Measurements from ENCODE around the gene SLITRK5. TPM values are rescaled to one million over a fixed set of nuclear protein-coding genes. Genes with fewer than 3 reads are reported as not detected.

SLITRK5 gene
- total RNA-seq, 2 experiments from 2014 or later: 10.6 to 20.0 TPM

DNA sequence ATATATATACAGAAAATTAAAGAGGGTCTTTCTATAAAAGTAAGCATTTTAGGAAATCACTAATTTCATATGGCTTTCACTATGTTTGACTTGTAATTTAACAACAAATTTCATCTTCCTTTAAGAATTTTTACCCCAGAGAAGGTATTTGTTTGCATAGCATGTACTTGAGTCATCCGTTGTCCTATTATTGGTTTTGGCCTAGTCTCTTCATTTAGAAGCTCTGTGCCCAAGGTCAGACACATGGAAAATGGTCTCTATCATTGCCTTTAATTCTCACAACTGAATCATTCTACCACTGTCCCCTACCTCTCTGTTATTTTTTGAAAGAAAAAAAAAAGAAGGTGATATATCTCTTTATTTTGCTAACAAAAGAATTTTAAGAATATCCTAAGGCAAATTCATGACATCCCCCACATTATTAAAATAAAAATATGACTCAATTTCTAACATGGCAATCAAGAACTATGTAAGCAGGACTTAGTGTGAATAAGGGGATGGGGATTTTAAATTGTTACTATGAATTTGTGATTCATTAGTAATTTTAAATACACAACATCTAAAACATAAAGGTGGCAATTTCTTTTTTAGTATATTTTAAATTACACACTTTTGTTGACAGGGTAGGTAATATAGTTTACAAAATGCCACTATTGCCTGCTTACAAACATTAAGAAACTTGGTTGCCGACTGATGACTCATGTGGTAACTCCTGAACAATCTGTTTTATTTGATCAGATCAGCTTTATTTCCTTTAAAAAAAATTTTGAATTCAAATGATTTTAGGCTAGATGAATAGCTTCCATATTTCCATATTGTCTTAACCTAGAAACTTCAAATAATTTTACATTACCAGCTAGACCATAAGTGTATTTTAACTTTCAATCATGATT lies 13.9 kb downstream of the SLITRK5 start:
- H3K79me2 ChIP-seq (ENCODE audit: insufficient read depth, low read depth, low read length): peaks cover 68% of the 10 kb centered on the region
- DNase-seq (ENCODE audit: low spot score): no peak
- H3K4me3 ChIP-seq (ENCODE audit: low read depth, low read length, poor library complexity, severe bottlenecking): no peak overlapping the region
- CTCF ChIA-PET (ENCODE audit: unreplicated experiment): no interaction called here
- H3K4me1 ChIP-seq (ENCODE audit: insufficient read depth, low read length, poor library complexity, severe bottlenecking): peaks cover 29% of the 10 kb centered on the region
- H3K9me2 ChIP-seq (ENCODE audit: insufficient read depth, low read length): no peaks in the 10 kb centered on the region
- H3K27ac ChIP-seq (ENCODE audit: low read depth, low read length, poor library complexity, severe bottlenecking): no peak overlapping the region
- H2AFZ ChIP-seq (ENCODE audit: low read length): no peak overlapping the region
- peaks cover 29% of the 10 kb centered on the region; the same call in 1 of the 2 replicates for H3K36me3 ChIP-seq (ENCODE audit: insufficient read depth, low read length)
- H4K20me1 ChIP-seq (ENCODE audit: insufficient read depth, low read length): no peaks in the 10 kb centered on the region
- no peak overlapping the region for H3K4me2 ChIP-seq (ENCODE audit: low read length)
- TF ChIP-seq, protein P1, sequence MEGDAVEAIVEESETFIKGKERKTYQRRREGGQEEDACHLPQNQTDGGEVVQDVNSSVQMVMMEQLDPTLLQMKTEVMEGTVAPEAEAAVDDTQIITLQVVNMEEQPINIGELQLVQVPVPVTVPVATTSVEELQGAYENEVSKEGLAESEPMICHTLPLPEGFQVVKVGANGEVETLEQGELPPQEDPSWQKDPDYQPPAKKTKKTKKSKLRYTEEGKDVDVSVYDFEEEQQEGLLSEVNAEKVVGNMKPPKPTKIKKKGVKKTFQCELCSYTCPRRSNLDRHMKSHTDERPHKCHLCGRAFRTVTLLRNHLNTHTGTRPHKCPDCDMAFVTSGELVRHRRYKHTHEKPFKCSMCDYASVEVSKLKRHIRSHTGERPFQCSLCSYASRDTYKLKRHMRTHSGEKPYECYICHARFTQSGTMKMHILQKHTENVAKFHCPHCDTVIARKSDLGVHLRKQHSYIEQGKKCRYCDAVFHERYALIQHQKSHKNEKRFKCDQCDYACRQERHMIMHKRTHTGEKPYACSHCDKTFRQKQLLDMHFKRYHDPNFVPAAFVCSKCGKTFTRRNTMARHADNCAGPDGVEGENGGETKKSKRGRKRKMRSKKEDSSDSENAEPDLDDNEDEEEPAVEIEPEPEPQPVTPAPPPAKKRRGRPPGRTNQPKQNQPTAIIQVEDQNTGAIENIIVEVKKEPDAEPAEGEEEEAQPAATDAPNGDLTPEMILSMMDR (conservative IDR thresholded peaks at IDR 0.05; ENCODE audit: low read length): no peak
- no peak for TF ChIP-seq EZH2phosphoT487 (IDR thresholded peaks at IDR 0.05; ENCODE audit: borderline replicate concordance, low read depth, low read length)
- BruUV-seq (replicated peaks): no TSS peak
- no peaks in the 10 kb centered on the region for H3K9me3 ChIP-seq (ENCODE audit: low read length)
- intact Hi-C loops (cut with micrococcal nuclease; ENCODE audit: unreplicated experiment): loop anchor here (5.0 kb wide), 1 partner anchor 1382 kb away; no protein-coding TSS in a partner anchor
- POLR2A ChIA-PET: interaction anchor here (0.5 to 1.4 kb wide), 12 partner anchors 8 to 425 kb away, joined by 3 to 6 read pairs (median 3); partner anchors contain the start of gene SLITRK5

DNA sequence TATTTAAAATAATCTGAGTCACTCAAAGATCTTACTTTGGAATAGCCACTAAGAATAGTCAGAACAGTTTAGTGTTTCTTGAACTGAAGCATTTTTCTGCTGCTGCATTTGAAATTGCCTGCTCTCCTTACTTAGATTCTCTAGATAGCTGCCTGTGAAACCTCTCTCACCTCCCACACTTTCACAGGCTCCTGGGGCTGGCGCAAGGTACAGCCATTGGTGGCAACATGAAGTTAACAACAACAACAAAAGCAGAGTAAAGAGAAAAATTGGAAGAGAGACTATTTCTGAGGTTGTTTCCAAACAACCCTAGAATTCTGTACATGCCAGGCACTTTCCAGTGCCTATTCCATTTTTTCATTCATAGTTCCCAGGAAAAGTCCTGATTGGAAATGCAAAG lies 25.3 kb downstream of the SLITRK5 start:
- no peak overlapping the region for H3K27ac ChIP-seq (ENCODE audit: low read depth, low read length, poor library complexity, severe bottlenecking)
- H3K9me2 ChIP-seq (ENCODE audit: insufficient read depth, low read length): no peaks in the 10 kb centered on the region
- intact Hi-C loops (cut with micrococcal nuclease; ENCODE audit: unreplicated experiment): no loop called here
- H3K36me3 ChIP-seq (ENCODE audit: insufficient read depth, low read length): peaks cover 21% of the 10 kb centered on the region
- TF ChIP-seq, protein P1 (conservative IDR thresholded peaks at IDR 0.05; ENCODE audit: low read length): no peak
- TF ChIP-seq EZH2phosphoT487 (IDR thresholded peaks at IDR 0.05; ENCODE audit: borderline replicate concordance, low read depth, low read length): no peak
- H3K4me1 ChIP-seq (ENCODE audit: insufficient read depth, low read length, poor library complexity, severe bottlenecking): peaks cover 6% of the 10 kb centered on the region
- no peaks in the 10 kb centered on the region for H4K20me1 ChIP-seq (ENCODE audit: insufficient read depth, low read length)
- H3K79me2 ChIP-seq (ENCODE audit: insufficient read depth, low read depth, low read length): no peaks in the 10 kb centered on the region
- H3K9me3 ChIP-seq (ENCODE audit: low read length): no peaks in the 10 kb centered on the region
- POLR2A ChIA-PET: interaction anchor here (0.7 to 1.4 kb wide), 4 partner anchors 9 to 399 kb away, joined by 3 to 5 read pairs (median 3); no protein-coding TSS in a partner anchor
- no peak overlapping the region for H2AFZ ChIP-seq (ENCODE audit: low read length)
- BruUV-seq (replicated peaks): no TSS peak
- CTCF ChIA-PET (ENCODE audit: unreplicated experiment): no interaction called here
- H3K4me2 ChIP-seq (ENCODE audit: low read length): no peak overlapping the region
- no peak for DNase-seq (ENCODE audit: low spot score)
- no peak overlapping the region for H3K4me3 ChIP-seq (ENCODE audit: low read depth, low read length, poor library complexity, severe bottlenecking)

DNA sequence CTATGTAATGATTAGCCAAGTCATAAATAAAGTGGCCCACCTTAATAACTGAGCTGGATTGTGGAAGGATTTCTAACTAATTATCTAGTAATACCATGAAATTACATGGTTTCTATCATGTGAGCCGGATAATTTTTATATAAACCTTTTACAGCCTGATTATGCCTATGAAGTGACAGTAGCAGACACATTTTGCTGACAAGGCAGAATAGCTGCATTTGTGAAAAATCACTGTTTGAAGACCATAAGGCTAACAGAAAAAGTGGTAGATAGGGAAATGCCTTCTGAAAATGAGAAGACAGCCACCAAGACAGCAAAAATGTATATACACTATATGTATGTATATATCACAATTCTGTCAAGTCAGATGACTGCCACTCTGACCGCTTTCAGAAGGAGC lies 27.1 kb downstream of the SLITRK5 start:
- H4K20me1 ChIP-seq (ENCODE audit: insufficient read depth, low read length): no peaks in the 10 kb centered on the region
- no peak for DNase-seq (ENCODE audit: low spot score)
- H3K4me2 ChIP-seq (ENCODE audit: low read length): no peak overlapping the region
- H3K9me2 ChIP-seq (ENCODE audit: insufficient read depth, low read length): no peaks in the 10 kb centered on the region
- no peak overlapping the region for H3K4me3 ChIP-seq (ENCODE audit: low read depth, low read length, poor library complexity, severe bottlenecking)
- ChIA-PET CTCF (ENCODE audit: unreplicated experiment) (no interaction called here), POLR2A (interaction anchor here (0.6 to 2.0 kb wide), 7 partner anchors 8 to 1172 kb away, joined by 3 to 10 read pairs (median 4); no protein-coding TSS in a partner anchor)
- intact Hi-C loops (cut with micrococcal nuclease; ENCODE audit: unreplicated experiment): no loop called here
- H3K27ac ChIP-seq (ENCODE audit: low read depth, low read length, poor library complexity, severe bottlenecking): no peak overlapping the region
- no peaks in the 10 kb centered on the region for H3K9me3 ChIP-seq (ENCODE audit: low read length)
- TF ChIP-seq, protein P1 (conservative IDR thresholded peaks at IDR 0.05; ENCODE audit: low read length): no peak
- TF ChIP-seq EZH2phosphoT487 (IDR thresholded peaks at IDR 0.05; ENCODE audit: borderline replicate concordance, low read depth, low read length): no peak
- H2AFZ ChIP-seq (ENCODE audit: low read length): no peak overlapping the region
- no TSS peak for BruUV-seq (replicated peaks)
- H3K4me1 ChIP-seq (ENCODE audit: insufficient read depth, low read length, poor library complexity, severe bottlenecking): peaks cover under 1% of the 10 kb centered on the region
- no peaks in the 10 kb centered on the region for H3K79me2 ChIP-seq (ENCODE audit: insufficient read depth, low read depth, low read length)
- 0 out of 2 replicates have a peak, but pooled peaks cover 5% of the 10 kb centered on the region for H3K36me3 ChIP-seq (ENCODE audit: insufficient read depth, low read length)
